Measurements from ENCODE around the gene ACTBL2. TPM values are rescaled to one million over a fixed set of nuclear protein-coding genes. Genes with fewer than 3 reads are reported as not detected.

Gene ACTBL2
- total RNA-seq, 4 donors from 2014 or later: 0.08 to 2.2 TPM; not detected in 2

GRCh38 chr5:57505272-57506200 is 22.9 kb upstream of the ACTBL2 start:
- no peak for DNase-seq (ENCODE audit: low spot score in 2 of 2)
- intact Hi-C loops (cut with DNase I; ENCODE audit: low total_unique reads): no loop called here

GRCh38 chr5:57504357-57504756 is 21.7 kb upstream of the ACTBL2 start:
- H3K4me3 ChIP-seq (ENCODE audit: low read depth, poor library complexity, severe bottlenecking): no peak overlapping the region

More at GRCh38 chr5:57505272-57506200, 22.9 kb upstream of the ACTBL2 start:
- H3K4me3 ChIP-seq (ENCODE audit: low read depth, poor library complexity, severe bottlenecking): no peak overlapping the region
- TF ChIP-seq CTCF (IDR thresholded peaks at IDR 0.05): no peak
- no peak for TF ChIP-seq POLR2A (IDR thresholded peaks at IDR 0.05)
- WGBS, 2 donors: 64 to 84% methylated on average over 5 of the region's 5 CpGs

GRCh38 chr5:57503433-57503832 is 20.8 kb upstream of the ACTBL2 start:
- TF ChIP-seq CTCF (IDR thresholded peaks at IDR 0.05) (no peak), POLR2A (IDR thresholded peaks at IDR 0.05) (no peak)
- no peak overlapping the region for H3K4me3 ChIP-seq (ENCODE audit: low read depth, poor library complexity, severe bottlenecking)
- intact Hi-C loops (cut with DNase I; ENCODE audit: low total_unique reads): no loop called here
- DNase-seq (ENCODE audit: low spot score in 2 of 2): no peak
- 76 to 87% methylated on average over 3 of the region's 3 CpGs for WGBS, 2 donors

More at GRCh38 chr5:57504357-57504756, 21.7 kb upstream of the ACTBL2 start:
- no peak for DNase-seq (ENCODE audit: low spot score in 2 of 2)
- TF ChIP-seq POLR2A (IDR thresholded peaks at IDR 0.05) (no peak), CTCF (IDR thresholded peaks at IDR 0.05) (no peak)
- 88 to 91% methylated on average over 5 of the region's 5 CpGs for WGBS, 2 donors
- intact Hi-C loops (cut with DNase I; ENCODE audit: low total_unique reads): no loop called here

GRCh38 chr5:57501414-57502201 is 19.0 kb upstream of the ACTBL2 start:
- DNase-seq (ENCODE audit: low spot score in 2 of 2): no peak
- 64 to 72% methylated on average over 7 of the region's 7 CpGs for WGBS, 2 donors
- H3K4me3 ChIP-seq (ENCODE audit: low read depth, poor library complexity, severe bottlenecking): no peak overlapping the region
- TF ChIP-seq POLR2A (IDR thresholded peaks at IDR 0.05): no peak
- TF ChIP-seq CTCF (IDR thresholded peaks at IDR 0.05): no peak
- intact Hi-C loops (cut with DNase I; ENCODE audit: low total_unique reads): no loop called here

- TF ChIP-seq CTCF (IDR thresholded peaks at IDR 0.05) (no peak), POLR2A (IDR thresholded peaks at IDR 0.05) (no peak)
- 22 to 24% methylated on average over 8 of the region's 8 CpGs for WGBS, 2 donors
- H3K4me3 ChIP-seq (ENCODE audit: low read depth, poor library complexity, severe bottlenecking): no peak overlapping the region
- intact Hi-C loops (cut with DNase I; ENCODE audit: low total_unique reads): no loop called here
- no peak for DNase-seq (ENCODE audit: low spot score in 2 of 2)
Observed at GRCh38 chr5:57499262-57500050, 16.8 kb upstream of the ACTBL2 start.
